Heart right ventricle (tissue), 16 donors: ENCODE data around the gene TBRG4. TPM values are rescaled to one million over a fixed set of nuclear protein-coding genes. Genes with fewer than 3 reads are reported as not detected.

Experiments
- ATAC-seq, 8 donors: fragments of 200-7000 bp; cut with Tn5 transposase; one replicate each; pipeline ENCODE4 v1.9.1; 2020; ENCODE audit warnings: mild to moderate bottlenecking in 8 of 8, moderate library complexity in 8 of 8, moderate number of reproducible peaks in 1 of 8
- DNase-seq, 2 donors: peaks; one replicate each; pipeline ENCODE4 v3.0.0-alpha.2; 2020
- H3K27ac ChIP-seq, 10 donors: fragments of 200-600 bp; sonication (generic) in 2 of 10; one replicate each; pipeline versions ENCODE4 v1.5.0 to v1.8.0; 2020 to 2022; ENCODE audit warnings: mild to moderate bottlenecking in 3 of 10
- H3K27me3 ChIP-seq, 7 donors: fragments of 200-600 bp; one replicate each; pipeline ENCODE4 v1.8.0; 2021 to 2022; ENCODE audit warnings: mild to moderate bottlenecking in 2 of 7
- H3K36me3 ChIP-seq, 9 donors: fragments of 200-600 bp; sonication (generic) in 1 of 9; one replicate each; pipeline versions ENCODE4 v1.5.0 to v1.8.0; 2020 to 2022; ENCODE audit warnings: mild to moderate bottlenecking in 2 of 9
- H3K4me1 ChIP-seq, 9 donors: fragments of 200-600 bp; sonication (generic) in 1 of 9; one replicate each; pipeline versions ENCODE4 v1.5.0 to v1.8.0; 2020 to 2022; ENCODE audit warnings: mild to moderate bottlenecking in 4 of 9
- H3K4me3 ChIP-seq, 10 donors: fragments of 200-600 bp; sonication (generic) in 2 of 10; one replicate each; pipeline versions ENCODE4 v1.5.0 to v1.8.0; 2020 to 2022; ENCODE audit warnings: mild to moderate bottlenecking in 7 of 10, moderate library complexity in 2 of 10
- H3K9me3 ChIP-seq, 11 donors: fragments of 200-600 bp in 10 of 11; sonication (generic) in 2 of 11; one replicate each; pipeline versions ENCODE4 v1.5.0 to v1.8.0; 2013 to 2022; ENCODE audit warnings: mild to moderate bottlenecking in 2 of 11, control low read depth in 1 of 11, moderate library complexity in 1 of 11
- WGBS, 2 donors: extraction: QIAGEN DNeasy Blood & Tissue Kit; methylation state at CpG; one replicate each; pipeline ENCODE4 v1.1.7; 2013; ENCODE audit warnings: inconsistent platforms in 1 of 2; 5-methylcytosine and 5-hydroxymethylcytosine counted together
- intact Hi-C, 10 donors: fragments of 100-400 bp; cut with DNase I; formaldehyde crosslinking; loops; one replicate each; pipeline versions ENCODE4 v1.11.1 to v1.14.2; 2022
- polyA plus RNA-seq, 2 donors: library from polyadenylated mRNA; stranded (reverse); fragments of 200-250 nt; gene quantifications; one replicate each; pipeline ENCODE4 v1.2.3, GENCODE V29; 2013
- total RNA-seq, 10 donors: library from RNA; stranded (reverse); fragmentation: NEBNext Ultra II Directional in 3 of 10; extraction: Animal tissue kit (Norgen Biotek cat#: 25700) in 3 of 10; gene quantifications; one replicate each; pipeline versions ENCODE4 v1.2.1 to v1.2.4, GENCODE V29; 2021 to 2023
- TF ChIP-seq, protein P1 (sequence below), 9 donors: fragments of 200-600 bp; sonication (generic) in 2 of 9; IDR thresholded peaks; one replicate each; pipeline versions ENCODE4 v1.5.0 to v1.8.0; 2021 to 2022; ENCODE audit warnings: antibody characterized with exemption in 9 of 9, mild to moderate bottlenecking in 5 of 9, moderate library complexity in 1 of 9
- donor health status: Arrhythmogenic right ventricular cardiomyopathy.
- donor health status: ischemic (EF 13 %, LVEDD 7.1; RV severe dilation, severe dysfunction).
- donor health status: healthy with polysubstance abuse.
- donor health status: DM: no; HTN: yes; CAD: no.
- donor health status: DM: no; HTN: no; CAD: no.
- donor health status: ischemic (EF 25% LVEDD 6.9; RV normal size, moderate dysfunction).
- donor health status: ischemic (EF 25% LVEDD 5.7; RV mildly dilated, moderate dysfunction).
- donor health status: healthy.
- donor health status: DM: yes; HTN: yes; CAD: no.
- donor health status: Ischemic cardiomyopathy.
- donor health status: ischemic (EF 35%, LVEDD 5.7; RV mildly dilated, moderate dysfunction).
- donor health status: nonischemic (EF 11% LVEDD 7.7; RV severe dilation, severe dysfunction).
- donor health status: DM: yes; HTN: yes; CAD: no.
- donor health status: PGD.
- donor health status: ischemic (EF 29% LVEDD 5.4; RV normal size, mild dysfunction).
- donor health status: nonischemic (EF 23%, LVEDD 6.1; RV moderate dilation, normal function).

Gene TBRG4
- total and polyA plus RNA-seq, 12 donors = 57.1 to 93.9 (median 67.4) TPM

GRCh38 chr7:45153233-45153632 is 41.7 kb upstream of the TBRG4 start:
- ATAC-seq (no peak), DNase-seq (no peak)
- WGBS, 2 donors = 58 to 66% methylated on average over 3 of the region's 3 CpGs
- intact Hi-C loops = loop anchor here in 4 of 10 donors (5.0 to 10.0 kb wide), 3 partner anchors 512 to 702 kb away; no protein-coding TSS in a partner anchor
- TF ChIP-seq, protein P1, sequence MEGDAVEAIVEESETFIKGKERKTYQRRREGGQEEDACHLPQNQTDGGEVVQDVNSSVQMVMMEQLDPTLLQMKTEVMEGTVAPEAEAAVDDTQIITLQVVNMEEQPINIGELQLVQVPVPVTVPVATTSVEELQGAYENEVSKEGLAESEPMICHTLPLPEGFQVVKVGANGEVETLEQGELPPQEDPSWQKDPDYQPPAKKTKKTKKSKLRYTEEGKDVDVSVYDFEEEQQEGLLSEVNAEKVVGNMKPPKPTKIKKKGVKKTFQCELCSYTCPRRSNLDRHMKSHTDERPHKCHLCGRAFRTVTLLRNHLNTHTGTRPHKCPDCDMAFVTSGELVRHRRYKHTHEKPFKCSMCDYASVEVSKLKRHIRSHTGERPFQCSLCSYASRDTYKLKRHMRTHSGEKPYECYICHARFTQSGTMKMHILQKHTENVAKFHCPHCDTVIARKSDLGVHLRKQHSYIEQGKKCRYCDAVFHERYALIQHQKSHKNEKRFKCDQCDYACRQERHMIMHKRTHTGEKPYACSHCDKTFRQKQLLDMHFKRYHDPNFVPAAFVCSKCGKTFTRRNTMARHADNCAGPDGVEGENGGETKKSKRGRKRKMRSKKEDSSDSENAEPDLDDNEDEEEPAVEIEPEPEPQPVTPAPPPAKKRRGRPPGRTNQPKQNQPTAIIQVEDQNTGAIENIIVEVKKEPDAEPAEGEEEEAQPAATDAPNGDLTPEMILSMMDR (IDR thresholded peaks at IDR 0.05) = no peak
- no peak overlapping the region for H3K4me3 ChIP-seq
- H3K27ac ChIP-seq = no peak overlapping the region
- peaks cover 0 to 18% (median 0%) of the 10 kb centered on the region in 9 donors for H3K4me1 ChIP-seq
- peaks cover 0 to 26% (median 16%) of the 10 kb centered on the region in 7 donors for H3K27me3 ChIP-seq
- no peaks in the 10 kb centered on the region for H3K36me3 ChIP-seq
- H3K9me3 ChIP-seq = no peaks in the 10 kb centered on the region

DNA sequence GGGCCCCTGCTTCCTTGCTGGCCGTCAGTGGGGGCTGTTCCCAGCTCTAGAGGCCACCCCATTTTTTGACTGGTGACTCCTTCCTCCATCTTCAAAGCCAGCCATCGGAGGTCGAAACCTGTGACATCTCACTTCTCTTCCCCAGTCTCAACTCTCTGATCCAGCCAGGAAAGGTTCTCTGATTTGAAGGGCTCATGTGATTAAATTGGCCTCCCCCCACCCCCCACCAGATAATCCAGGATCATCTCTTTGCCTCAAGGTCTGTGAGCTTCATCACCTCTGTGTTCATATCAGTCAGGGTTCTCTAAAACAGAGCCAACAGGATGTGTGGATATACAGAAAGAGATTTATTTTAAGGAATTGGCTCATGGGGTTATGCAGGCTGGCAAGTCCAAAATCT is 40.5 kb upstream of the TBRG4 start:
- Histone ChIP-seq H3K4me3 (no peak overlapping the region), H3K9me3 (no peaks in the 10 kb centered on the region), H3K4me1 (peaks cover 0 to 14% (median 0%) of the 10 kb centered on the region in 9 donors), H3K36me3 (no peaks in the 10 kb centered on the region), H3K27me3 (peaks cover 0 to 23% (median 15%) of the 10 kb centered on the region in 7 donors), H3K27ac (no peak overlapping the region)
- WGBS, 2 donors = 53 to 70% methylated on average over 3 of the region's 3 CpGs
- no peak for ATAC-seq
- TF ChIP-seq, protein P1 (IDR thresholded peaks at IDR 0.05) = no peak
- DNase-seq = no peak
- intact Hi-C loops = loop anchor here in 5 of 10 donors (2.0 to 10.0 kb wide), 4 partner anchors 109 to 703 kb away; no protein-coding TSS in a partner anchor

DNA sequence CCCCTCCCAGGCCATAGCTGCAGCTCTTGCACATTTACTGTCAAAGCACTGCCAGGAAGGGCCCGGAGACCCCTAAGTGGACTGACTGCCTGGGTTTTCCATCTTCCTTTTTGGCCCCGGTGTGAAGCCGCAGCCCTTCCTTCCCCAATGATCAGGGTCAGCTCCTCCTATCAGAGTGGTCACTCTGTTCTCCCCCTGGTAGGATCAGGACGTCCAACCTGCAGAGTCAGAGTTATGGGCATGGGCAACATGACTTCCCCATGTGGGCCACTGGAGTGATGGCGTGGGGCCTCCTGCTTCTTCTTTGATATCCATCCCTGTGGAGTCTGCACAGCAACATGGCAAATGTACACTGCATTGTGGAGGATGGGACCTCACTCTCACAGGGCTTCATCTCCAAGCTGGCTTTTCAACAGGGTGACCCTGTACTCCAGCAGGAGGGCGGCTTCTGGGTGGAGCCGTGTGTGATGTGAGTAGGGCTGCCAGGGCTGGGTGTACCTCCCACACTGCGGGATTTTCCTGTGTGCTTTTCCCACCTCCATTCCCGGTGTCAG is 39.7 kb upstream of the TBRG4 start:
- no peak for ATAC-seq
- TF ChIP-seq, protein P1 (IDR thresholded peaks at IDR 0.05) = no peak
- intact Hi-C loops = loop anchor here in 5 of 10 donors (2.0 to 10.0 kb wide), 4 partner anchors 110 to 704 kb away; no protein-coding TSS in a partner anchor
- Histone ChIP-seq H3K4me1 (peaks cover 0 to 9% (median 0%) of the 10 kb centered on the region in 9 donors), H3K27ac (no peak overlapping the region), H3K9me3 (no peaks in the 10 kb centered on the region), H3K27me3 (peaks cover 0 to 26% (median 16%) of the 10 kb centered on the region in 7 donors), H3K4me3 (no peak overlapping the region), H3K36me3 (no peaks in the 10 kb centered on the region)
- no peak for DNase-seq
- WGBS, 2 donors = 66 to 76% methylated on average over 9 of the region's 9 CpGs

DNA sequence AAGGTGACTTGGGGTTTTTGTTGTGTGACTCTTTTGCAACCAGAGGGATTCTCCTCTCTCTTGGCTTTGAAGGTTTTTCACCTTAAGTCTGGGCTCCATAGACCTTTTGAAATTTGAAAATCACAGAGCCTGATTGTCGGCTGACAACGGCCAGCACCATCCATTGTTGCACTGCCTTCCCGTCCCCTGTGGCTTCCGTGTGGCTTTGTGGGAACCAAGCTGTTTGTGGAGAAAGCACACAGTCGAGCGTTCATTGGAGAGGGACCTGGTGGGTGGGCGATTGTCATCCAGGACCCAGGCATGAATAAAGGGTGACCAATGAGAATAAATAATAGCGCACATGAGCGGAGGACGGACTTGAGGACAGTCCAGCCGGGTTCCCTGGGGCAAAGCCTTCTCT is 38.7 kb upstream of the TBRG4 start:
- ATAC-seq (no peak), DNase-seq (no peak)
- Histone ChIP-seq H3K27me3 (peaks cover 0 to 25% (median 16%) of the 10 kb centered on the region in 7 donors), H3K4me3 (no peak overlapping the region), H3K9me3 (no peaks in the 10 kb centered on the region), H3K36me3 (no peaks in the 10 kb centered on the region), H3K27ac (no peak overlapping the region), H3K4me1 (peaks cover 0 to 9% (median 0%) of the 10 kb centered on the region in 9 donors)
- TF ChIP-seq, protein P1 (IDR thresholded peaks at IDR 0.05) = no peak
- 84 to 86% methylated on average over 11 of the region's 11 CpGs for WGBS, 2 donors
- intact Hi-C loops = loop anchor here in 5 of 10 donors (2.0 to 10.0 kb wide), 4 partner anchors 111 to 705 kb away; no protein-coding TSS in a partner anchor
